Muscle of arm (tissue), 12 donors: Measurements from ENCODE around the gene HNRNPUL2. TPM values are rescaled to one million over a fixed set of nuclear protein-coding genes. Genes with fewer than 3 reads are reported as not detected.
A peak's percentile ranks its signal among the peaks of the same experiment; 100 is the strongest.

Experiments used
- DNase-seq: peaks from one replicate; pipeline ENCODE4 v3.0.0-alpha.2; 2013
- polyA plus RNA-seq, 12 donors: library from polyadenylated mRNA; unstranded; fragments of 120-200 nt; gene quantifications; one replicate each; pipeline ENCODE4 v1.2.1, GENCODE V29; 2013; ENCODE audit not compliant: insufficient read length in 12 of 12

The HNRNPUL2 gene
- polyA plus RNA-seq, 12 donors, result 40.6 to 57.1 (median 49.4) TPM; not detected in 1

DNA sequence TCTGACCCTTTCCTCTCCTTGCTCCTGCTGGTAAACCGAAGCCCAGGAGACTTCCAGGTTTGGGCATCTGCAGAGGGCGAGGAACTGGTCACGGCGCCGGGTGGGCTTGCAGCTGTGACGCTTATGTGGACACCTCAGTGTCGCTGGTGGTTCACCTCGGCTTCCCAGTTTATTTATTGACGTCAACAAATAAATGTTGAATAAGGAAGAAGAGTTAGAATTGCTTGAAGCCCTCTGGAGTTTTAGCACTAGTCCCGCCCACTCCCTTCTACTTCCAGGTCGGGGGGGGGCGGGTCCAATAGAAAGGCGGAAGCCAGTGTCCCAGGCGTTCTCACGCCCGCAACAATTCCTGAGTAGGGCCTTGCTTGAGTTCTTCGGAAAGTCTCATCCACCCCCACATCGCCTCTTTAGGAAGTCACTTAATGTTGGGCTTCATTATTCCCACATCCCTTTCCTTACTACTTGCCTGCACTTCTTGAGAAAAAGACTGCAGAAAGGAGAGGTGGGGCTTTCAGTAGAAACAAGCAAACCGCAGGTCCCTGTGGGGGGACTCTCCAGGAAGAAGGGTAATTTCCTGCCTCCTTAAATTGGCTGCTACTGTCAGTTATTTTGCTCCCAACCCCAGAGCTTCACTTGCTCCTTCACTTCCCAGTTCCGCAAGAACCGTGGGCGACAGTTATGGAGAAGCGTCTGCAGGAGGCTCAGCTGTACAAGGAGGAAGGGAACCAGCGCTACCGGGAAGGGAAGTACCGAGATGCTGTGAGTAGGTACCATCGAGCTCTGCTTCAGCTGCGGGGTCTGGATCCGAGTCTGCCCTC is 1.1 kb upstream of the HNRNPUL2 start, which contains the start of gene TTC9C:
Gene TTC9C, plus strand, starts transcription at position 316 of the 818 bp plus-strand sequence. Its CDS starts 363 bp downstream, at position 679.
- DNase-seq, result peak; percentile 91

DNA sequence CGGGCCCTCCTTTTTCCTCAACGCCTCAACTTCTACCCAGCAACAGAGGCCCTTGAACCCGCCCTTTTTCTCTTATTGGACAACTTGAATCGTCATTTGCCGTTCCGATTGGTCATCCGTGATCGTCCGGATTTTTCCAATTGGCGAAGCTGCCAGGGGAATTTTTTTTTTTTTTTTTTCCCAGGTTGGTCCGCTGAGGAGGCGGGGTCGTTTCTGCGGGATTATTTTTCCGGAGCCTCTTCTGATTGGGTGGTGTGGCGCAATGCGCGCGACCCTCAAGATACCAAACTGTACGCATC is 564 bp upstream of the HNRNPUL2 start:
- peak; percentile 97 for DNase-seq

DNA sequence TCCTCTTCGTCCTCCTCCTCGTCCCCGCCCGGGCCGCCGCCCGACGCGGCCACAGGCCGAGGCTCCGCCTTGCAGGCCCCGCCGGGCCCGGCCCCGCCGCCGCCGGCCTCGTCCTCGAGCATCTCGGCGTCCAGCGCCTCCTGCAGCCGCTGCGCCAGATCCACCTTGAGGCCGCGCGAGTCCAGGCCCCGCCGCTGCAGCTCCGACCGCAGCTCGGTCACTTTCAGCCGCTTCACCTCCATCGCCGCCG is 417 bp downstream of the HNRNPUL2 start:
- DNase-seq, result no peak

DNA sequence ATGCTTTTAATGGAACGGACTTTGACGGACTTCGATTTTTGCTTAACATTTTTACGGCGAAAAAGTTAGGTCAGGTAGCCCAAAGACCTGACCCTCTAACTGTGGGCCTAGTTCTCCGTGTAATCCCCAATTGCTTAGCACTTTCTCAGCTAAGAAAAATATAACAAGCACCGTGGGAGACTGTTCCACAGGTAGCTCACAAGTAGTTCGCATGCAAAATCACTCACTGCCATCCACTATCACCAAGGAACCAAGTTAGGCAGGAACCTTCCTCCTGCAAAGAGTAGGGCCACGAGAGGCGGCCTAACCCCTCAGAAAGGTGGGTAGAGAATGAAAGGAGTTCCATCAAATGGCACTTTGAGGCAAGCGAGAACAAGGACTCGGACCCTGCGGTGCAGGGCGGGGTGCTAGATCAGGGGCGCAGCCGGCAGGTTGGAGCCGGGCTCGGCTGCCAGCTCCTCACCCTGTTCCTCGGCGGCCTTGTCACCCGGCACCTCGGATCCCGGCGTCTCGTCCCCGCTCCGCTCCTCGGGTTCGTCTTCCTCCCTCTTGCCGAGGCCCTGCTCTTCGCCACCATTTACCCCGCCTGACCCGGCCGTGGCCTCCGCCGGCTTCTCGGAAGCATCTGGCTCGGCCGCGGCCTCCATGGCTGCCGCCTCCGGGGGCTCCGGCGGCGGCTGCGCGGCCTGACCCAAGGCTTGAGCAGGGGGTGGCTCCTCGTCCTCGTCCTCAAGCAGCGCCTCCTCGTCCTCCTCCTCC is 922 bp downstream of the HNRNPUL2 start:
- DNase-seq, result no peak

DNA sequence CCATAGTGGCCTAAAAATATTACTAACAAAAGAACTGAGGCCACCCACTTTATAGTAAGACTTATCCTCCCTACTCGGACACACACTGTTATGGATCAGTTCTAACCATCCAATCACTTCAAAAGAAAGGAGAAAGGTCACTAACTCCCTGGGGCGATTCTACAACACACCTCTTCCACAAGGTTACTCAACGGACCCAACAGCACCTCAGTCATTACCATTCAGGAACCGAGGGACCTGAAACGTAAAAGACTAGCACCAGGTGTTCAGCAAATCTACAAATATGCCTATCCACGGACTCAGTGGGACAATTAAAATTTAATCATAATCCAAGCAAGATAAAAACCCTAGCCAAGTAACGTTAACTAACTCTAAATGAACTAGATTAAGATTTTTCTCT is 1.6 kb downstream of the HNRNPUL2 start:
- no peak for DNase-seq

DNA sequence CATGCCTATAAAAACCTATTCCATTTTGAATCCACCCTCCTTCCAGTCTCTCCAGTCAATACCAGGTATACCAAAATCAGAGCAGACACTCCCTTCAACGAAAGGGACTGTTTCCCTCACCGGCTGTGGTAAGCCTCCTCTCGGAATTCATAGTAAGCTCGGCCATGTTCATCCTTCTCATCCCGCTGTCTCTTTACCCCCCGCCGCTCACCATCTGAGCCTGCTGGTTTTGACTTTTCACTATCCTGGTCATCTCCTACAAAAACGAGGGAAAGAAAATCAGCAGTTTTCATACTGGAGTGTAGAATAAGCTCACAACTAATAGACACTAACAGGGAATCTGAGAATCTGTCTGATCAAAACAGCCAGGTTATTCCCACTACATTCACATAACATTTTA is 3.1 kb downstream of the HNRNPUL2 start:
- DNase-seq, result no peak

DNA sequence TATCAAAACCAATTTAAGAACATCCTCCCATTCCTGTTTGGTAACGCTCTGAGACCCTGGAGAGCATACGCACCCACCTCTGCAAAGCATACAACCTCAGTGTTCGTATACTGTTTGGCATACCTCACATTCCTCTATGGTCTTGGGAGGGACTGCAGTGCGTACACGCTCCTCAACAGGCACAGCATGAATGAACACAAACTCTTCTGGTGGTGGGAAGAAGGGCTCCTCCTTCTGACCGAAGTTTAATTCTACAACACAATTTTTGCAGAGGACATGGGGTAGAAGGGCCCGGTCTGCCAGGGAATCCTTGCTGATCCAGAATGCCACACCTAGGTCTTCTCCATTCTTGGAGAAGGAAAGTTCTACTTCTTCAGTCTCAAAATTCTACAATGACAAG is 5.3 kb downstream of the HNRNPUL2 start:
- DNase-seq, result no peak

DNA sequence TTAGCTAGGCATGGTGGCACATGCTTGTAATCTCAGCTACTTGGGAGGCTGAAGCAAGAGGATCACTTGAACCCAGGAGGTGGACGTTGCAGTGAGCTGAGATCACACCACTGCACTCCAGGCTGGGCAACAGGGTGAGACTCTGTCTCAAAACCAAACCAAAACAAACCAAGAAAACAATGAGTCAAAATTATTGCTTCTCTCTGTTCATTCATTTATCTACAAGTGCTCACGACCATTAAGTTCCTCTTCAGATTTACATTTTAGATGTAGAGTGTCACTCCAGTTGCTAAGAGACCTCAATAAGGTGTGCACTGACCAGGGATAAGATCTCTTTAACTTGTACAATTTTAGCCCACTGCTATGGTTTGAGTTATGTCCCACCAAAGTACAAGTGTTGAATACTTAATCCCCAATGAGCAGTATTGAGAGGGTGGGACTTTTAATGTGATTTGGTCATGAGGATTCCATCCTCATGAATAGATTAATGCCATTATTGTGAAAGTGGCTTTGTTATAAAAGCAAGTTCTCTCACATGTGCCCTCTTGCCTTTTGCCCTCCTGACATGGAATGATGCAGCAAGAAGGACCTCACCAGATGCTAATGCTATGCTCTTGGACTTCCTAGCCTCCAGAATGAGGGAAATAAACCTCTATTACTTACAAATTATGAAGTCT is 7.8 kb downstream of the HNRNPUL2 start:
- no peak for DNase-seq

DNA sequence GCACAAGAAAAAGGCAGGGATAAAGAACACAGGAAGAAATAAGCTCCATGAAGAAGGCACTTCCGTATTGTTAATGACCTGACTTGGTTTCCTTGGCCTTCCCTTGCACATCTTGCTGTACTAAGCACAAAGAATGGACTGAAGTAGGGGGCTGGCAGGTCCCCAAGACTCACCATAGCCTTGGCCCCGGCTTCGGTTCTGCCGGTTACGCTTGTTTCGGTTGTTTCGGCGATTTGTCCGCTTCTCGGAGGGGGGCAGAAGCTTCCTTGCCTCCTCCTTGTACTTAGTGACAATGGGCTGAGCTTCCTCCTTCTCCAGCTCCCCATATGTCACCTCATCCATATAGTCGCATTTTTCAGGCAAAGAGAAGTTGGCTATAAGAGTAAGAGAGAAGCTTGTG is 10.4 kb downstream of the HNRNPUL2 start:
- DNase-seq, result no peak

DNA sequence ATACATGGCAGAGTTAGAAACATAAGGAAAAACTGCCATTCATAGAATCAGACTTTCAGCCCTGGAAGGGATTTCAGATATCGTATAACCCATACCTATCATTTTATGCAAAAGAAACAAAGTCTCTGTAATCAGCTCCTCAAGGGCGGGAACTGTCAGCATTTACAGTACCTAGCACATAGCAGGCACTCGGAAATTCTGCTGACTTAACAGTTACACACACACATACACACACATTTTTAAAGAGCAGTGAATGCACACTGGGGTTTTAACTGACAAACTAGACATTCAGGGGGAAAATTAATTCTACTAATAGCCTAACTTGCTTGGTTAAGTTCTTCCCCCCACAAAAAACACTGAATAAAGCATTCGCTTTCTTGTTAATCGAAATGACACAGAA is 11.1 kb downstream of the HNRNPUL2 start:
- no peak for DNase-seq

DNA sequence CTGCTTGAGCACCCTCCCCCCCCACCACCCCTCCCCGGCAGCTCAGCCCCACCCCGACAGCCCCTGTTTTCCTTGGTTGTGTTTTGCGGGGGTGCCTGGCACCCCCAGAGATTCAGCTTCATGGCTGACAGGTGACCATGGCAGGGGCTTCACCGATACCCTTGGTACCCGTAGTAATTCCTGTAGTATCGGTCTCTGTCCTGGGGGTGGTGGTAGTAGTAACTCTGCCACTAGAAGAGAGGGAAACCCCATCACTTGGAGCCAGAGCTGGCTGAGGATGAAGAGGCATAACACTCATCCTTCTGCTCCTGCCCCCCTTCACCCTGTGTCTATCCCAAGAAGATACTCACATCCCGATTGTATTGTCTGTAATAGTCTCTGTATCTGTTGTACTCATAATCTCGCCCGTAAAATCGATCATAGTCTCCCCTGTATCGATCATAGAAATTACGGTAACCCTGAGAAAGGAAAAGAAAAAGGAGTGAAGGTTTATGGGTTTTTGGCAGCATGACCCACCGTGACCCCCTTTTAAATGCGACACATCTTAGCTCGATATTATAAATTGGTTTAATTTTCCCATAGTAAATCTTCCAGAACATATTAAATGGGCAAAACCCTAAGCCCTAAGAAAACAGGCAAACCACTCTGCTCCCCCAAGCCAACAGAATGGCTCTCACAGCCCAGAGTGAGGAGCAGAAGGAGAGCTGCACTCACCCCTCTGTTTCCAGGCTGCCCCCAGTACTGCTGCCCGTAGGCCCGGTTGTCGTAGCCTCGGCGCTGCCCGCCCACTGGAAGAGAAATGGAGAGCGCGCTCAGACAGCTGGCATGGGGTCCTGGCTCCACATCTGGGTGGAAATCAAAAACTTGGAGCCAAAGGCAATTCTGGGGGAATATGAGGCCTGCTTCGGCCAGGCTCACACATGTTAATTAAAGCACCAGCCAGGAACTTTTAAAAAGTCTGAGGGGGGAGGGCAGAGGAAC is 11.8 kb downstream of the HNRNPUL2 start:
- no peak for DNase-seq

DNA sequence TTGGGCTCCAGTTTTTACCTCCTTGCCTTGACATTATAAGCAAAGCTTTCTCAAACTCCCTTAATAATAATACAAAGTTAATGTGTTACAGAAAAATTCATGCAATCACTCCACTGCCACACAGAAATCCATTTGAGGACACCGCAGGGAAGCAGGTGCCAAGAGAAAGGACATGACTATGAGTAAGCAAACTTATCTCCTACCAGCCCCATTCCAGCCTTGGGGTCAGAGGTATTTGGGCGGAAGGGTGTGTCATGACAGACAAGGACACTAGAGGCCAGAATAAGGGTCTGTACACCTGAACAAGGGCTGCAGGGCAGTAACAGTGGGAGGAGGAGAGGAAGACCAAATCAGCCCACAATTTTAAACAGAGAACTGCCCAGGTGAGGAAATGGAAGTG is 13.9 kb downstream of the HNRNPUL2 start:
- no peak for DNase-seq

DNA sequence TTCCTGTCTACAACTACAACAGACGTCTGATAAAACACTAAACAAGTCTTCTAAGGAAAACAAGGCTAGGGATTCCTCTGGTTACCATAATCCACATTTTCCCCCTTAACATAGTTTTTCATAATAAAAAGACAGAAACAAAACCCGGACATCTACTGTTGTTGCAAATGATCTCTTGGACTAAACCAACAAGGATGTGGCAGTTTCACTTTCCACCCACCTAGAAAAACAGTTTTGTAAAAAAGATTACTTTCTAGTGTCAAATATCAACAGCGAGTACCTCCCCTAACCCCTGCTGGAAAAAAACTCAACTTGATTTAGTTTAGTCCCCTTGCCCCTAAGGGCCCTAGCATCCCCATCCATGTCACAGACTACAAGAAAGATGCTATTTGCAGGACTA is 14.4 kb downstream of the HNRNPUL2 start:
- DNase-seq, result no peak

DNA sequence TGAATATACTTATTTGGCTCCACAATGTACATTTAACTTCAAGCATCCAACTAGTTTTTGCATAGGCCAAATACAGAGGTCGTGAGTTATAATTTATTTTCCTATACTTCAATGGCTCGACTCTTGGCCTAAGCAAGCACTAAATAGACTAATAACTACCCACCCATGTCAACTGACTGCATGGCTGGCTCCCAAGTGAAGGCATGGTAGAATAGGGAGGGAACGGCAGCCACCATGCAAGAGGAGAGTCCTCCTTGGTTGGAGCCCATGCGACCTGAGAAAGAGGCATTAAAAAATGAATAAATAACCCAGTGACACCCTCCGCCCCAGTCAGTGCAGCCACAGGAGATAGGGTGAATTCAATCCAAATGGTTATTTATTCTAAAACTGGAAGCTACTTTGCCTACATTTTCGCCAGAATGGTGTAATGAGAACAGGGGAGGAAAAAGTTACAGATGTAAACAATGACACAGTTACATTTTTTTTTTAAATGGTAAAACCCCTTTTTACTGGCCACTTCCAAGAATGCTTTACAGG is 14.9 kb downstream of the HNRNPUL2 start:
- DNase-seq, result no peak

DNA sequence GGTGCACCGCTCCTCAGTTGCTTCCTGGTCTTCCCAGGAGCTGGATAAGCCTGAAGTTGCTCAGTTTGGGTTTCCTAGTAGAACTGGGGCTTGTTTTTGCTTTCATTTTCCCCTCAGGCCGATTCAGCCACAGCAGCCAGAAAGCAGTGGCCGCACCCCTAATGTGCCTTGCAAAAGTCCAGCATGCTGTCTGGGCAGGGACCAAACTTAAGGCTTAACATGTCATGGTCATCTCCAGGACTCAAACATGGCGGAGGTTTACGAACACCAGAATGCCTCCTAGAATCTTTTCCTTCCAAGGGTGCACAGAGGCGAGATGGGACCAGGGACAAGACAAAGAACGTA is 17.3 kb downstream of the HNRNPUL2 start:
- no peak for DNase-seq

DNA sequence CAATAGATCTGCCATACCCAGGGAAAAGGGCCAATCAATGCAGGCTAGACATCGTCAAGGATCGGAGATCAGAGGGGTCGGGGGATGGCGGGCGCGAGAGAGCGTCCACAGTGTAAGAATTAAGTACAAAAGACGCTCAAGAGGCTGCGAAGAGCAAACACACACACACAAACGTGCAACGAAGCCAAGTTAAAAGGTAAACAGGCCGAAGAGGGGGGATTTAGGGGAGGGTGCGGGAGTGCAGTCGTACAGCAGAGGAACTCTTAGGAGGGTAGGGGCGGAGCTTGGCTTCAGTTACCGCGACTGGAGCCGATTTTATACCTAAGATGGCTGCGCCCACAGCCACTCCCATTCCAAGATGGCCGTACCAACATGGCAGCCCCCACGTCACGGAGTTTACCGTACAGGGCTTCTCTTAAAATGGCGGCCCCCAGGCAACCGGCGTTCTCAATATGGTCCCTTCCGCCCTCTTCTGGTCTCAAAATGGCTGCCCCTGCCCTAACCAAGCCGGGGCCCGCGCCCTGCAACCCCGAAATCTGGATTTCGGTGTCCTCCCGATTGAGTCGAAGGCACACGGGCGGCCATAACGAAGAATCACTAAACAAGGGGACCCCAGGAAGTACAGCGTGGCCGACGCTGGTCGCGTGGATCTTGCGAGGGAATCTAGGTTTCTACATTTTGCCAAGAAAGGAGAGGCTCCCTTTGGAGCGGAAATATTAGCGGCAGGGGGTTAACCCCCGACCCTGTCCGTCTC is 17.8 kb downstream of the HNRNPUL2 start:
- peak; percentile 99 for DNase-seq

DNA sequence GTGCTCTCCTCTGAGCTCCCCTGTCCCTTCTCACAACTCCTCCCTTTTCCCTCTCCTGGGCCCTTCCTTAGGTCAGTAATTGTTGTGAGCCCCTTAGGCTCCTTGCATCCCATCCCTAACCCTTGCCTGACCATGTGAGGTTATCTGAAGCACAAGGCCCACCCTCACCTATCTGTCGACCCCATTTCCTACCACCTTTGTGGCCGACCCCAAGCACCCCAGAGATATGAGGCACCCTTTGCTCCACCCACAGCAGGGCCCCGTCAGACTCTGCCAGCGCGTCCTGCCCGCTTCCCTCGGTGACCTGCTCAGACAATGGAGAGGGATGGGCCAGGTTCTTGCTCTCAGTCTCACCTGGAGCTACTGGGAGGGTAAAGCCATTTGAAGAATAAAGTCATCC is 18.5 kb downstream of the HNRNPUL2 start:
- DNase-seq, result no peak

DNA sequence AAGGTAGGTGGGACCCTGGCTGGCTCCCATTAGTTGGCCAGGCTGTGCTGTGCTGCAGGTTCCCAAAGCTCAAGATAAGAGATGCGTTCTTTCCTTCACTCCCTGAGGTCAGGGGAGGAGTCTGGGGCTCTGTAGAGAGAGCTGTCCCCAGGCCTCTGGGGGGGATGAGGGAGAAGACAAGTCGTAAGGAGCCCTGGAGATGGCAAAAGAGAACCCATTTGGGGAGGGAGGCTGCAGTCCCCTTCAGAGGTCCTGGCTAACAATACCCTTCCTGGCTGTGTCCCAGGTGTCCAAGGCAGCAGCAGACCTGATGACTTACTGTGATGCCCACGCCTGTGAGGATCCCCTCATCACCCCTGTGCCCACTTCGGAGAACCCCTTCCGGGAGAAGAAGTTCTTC is 18.9 kb downstream of the HNRNPUL2 start:
- DNase-seq, result no peak

DNA sequence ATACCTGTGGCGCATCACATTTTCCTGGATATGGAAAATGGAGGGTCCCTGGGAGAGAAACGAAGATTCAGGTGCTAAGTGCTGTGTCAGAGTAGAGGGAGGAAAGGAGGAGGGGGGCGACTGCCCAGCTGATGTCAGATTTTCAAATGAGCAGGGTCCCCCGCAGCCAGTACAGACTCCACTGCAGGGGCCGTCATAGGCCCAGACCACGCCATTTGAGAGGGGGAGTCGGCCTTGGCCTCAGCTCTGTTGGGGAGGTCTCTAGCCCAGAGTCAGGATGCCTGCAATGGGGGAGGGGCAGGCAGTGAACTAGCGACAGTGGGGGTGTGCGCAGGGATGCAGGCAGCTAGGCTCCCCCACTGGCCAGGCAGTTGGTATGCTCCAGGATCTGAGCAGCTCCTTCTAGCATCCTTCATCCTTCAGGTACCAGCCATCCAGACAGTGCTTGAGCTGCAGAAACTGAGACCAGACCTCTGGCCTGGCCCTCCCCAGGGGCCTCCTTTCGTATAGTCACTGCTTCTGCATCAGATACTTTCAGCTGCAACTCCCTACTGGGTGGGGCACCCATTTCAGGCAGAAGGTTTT is 19.9 kb downstream of the HNRNPUL2 start, which contains the start of the genes BSCL2 and GNG3:
Gene BSCL2, minus strand, starts transcription at position 148 of the 585 bp plus-strand sequence. CDS start 229 bp downstream, outside the sequence.
Gene GNG3, plus strand, starts transcription at position 400 of the 585 bp plus-strand sequence. CDS start 620 bp downstream, outside the sequence.
- DNase-seq, result no peak

DNA sequence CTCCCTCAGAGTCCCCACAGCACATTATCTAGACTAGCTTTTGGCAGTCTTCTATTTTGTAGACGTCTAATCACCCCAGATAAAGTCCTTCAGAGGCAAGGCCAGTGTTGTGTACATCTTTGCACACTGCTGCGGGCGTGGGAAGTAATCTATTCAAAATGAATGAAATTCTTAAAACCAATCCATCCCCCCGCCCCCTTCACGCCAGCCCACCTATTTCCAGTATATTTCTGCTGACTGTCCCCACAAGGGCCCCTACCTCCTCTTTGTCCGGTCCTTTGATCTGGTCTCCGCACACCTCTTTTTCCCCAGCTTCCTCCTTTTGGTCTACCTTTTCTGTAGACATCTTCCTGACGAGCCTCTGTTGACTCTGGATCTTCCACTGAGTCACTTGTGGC is 20.4 kb downstream of the HNRNPUL2 start:
- DNase-seq, result no peak
